SK-N-MC (cell line): ENCODE data around the gene PEAK1.

Source experiments
- DNase-seq: peaks from one replicate; pipeline ENCODE4 v3.0.0-alpha.2; 2011; ENCODE audit warnings: low read depth, low spot score
- H3K27ac ChIP-seq: fragments of 200-600 bp; sonication (generic); 2 replicates; pipeline ENCODE4 v1.5.1; 2016; ENCODE audit warnings: mixed run types
- H3K36me3 ChIP-seq: fragments of 200-600 bp; sonication (generic); 2 replicates; pipeline ENCODE4 v1.6.1; 2017; ENCODE audit warnings: antibody characterized with exemption, low read length, mixed read lengths; ENCODE audit not compliant: insufficient read depth
- H3K4me3 ChIP-seq: fragments of 200-600 bp; sonication (generic); 2 replicates; pipeline ENCODE4 v1.5.1; 2016
- H3K9ac ChIP-seq: fragments of 200-600 bp; sonication (generic); 2 replicates; pipeline ENCODE4 v1.8.0; 2017; ENCODE audit warnings: mixed run types, mixed read lengths; ENCODE audit not compliant: insufficient read length
- H3K9me3 ChIP-seq: fragments of 200-600 bp; sonication (generic); 2 replicates; pipeline ENCODE4 v1.6.1; 2017; ENCODE audit warnings: low read depth, mild to moderate bottlenecking, antibody characterized with exemption, low read length, moderate library complexity, mixed read lengths
- EZH2 ChIP-seq: fragments of 200-600 bp; sonication (generic); IDR thresholded peaks from one replicate; pipeline ENCODE4 v1.6.1; 2017; ENCODE audit warnings: antibody characterized with exemption
- FOXP2 ChIP-seq: optimal IDR thresholded peaks from 2 replicates; pipeline ENCODE3; 2011; ENCODE audit warnings: mild to moderate bottlenecking, moderate library complexity; ENCODE audit not compliant: insufficient read depth; ENCODE audit errors: extremely low read length, control extremely low read depth
- POLR2AphosphoS5 ChIP-seq: IDR thresholded peaks from 2 replicates; pipeline ENCODE4 v1.6.1; 2012; ENCODE audit warnings: mild to moderate bottlenecking, low read depth, low read length, borderline replicate concordance

PEAK1 gene

GRCh38 chr15:77059786-77060361 is 360.0 kb downstream of the PEAK1 start:
- Histone ChIP-seq H3K4me3 (peak overlapping the region; percentile 64), H3K36me3 (peaks cover 20% of the 10 kb centered on the region), H3K9ac (peak overlapping the region; percentile 57), H3K9me3 (no peaks in the 10 kb centered on the region), H3K27ac (peak overlapping the region; percentile 90)
- DNase-seq, result no peak
- TF ChIP-seq FOXP2 (no peak), EZH2 (no peak), POLR2AphosphoS5 (no peak)

DNA sequence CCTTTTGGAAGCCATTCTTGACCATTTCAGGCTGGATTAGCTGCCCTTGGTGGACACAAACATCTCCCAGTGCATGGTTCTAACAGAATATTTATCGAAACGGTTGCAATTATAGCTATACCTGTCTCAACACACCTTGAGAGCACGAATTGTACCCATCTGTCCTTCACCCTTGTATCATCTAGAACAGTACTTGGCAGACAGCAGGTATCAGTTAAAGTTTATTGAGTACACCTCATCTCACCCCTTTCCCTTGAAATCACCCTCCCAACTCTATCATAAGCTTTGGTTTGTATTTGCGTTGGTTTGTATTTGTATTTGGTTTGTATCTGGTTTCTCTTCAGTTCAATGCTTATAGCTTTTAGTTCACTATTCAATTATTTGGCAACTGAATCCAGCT is 361.4 kb downstream of the PEAK1 start:
- H3K27ac ChIP-seq, result no peak overlapping the region
- peaks cover 28% of the 10 kb centered on the region for H3K36me3 ChIP-seq
- no peak overlapping the region for H3K4me3 ChIP-seq
- TF ChIP-seq FOXP2, result no peak
- no peak for TF ChIP-seq EZH2
- TF ChIP-seq POLR2AphosphoS5, result no peak
- no peak overlapping the region for H3K9ac ChIP-seq
- DNase-seq, result no peak
- H3K9me3 ChIP-seq, result no peaks in the 10 kb centered on the region

DNA sequence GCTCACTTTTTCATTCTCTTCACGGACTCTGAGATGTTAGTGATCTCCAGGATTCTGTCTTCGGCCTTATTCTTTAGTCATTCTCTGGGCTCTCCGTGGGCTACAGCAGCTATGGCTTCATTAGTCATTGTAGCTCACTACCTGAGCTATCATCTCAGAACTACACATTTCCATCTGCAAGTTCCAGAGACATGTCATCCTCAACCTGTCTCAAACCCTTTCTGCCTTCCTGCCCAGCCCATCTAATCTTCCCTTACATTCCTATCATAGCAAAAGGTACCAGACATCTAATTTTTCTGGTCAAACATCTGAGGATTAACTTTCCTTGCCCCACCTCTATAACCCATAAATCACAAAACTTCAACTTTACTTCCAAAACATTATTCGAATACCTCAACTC is 362.2 kb downstream of the PEAK1 start:
- H3K27ac ChIP-seq, result peak overlapping the region; percentile 47; the same call in 1 of the 2 replicates
- TF ChIP-seq FOXP2, result no peak
- TF ChIP-seq POLR2AphosphoS5, result no peak
- no peak for TF ChIP-seq EZH2
- peak overlapping the region; percentile 26 for H3K9ac ChIP-seq
- no peaks in the 10 kb centered on the region for H3K9me3 ChIP-seq
- no peak overlapping the region for H3K4me3 ChIP-seq
- DNase-seq, result no peak
- peaks cover 33% of the 10 kb centered on the region for H3K36me3 ChIP-seq

DNA sequence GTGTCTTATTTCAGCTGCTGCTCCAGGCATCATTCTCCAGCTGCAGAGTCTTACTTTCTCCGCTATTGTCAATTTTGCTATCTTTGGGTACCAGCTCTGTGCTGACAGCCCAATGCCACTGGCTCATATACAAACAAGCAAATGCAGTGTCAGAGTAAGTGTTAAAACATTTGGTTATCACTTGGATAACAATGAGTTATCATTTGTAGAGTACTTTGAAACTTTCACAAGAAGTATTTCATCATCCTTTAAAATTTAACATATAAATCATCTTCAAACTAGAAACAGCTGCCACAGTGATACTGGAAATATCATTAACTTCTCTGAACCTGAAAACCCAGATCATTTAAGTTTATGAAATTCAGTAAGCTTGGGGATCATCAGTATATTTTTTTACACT is 362.8 kb downstream of the PEAK1 start:
- peak overlapping the region; percentile 26 for H3K9ac ChIP-seq
- no peak for DNase-seq
- H3K27ac ChIP-seq, result peak overlapping the region; percentile 47; the same call in 1 of the 2 replicates
- H3K4me3 ChIP-seq, result no peak overlapping the region
- H3K9me3 ChIP-seq, result no peaks in the 10 kb centered on the region
- TF ChIP-seq FOXP2, result no peak
- TF ChIP-seq EZH2, result no peak
- no peak for TF ChIP-seq POLR2AphosphoS5
- H3K36me3 ChIP-seq, result peaks cover 39% of the 10 kb centered on the region

GRCh38 chr15:77053709-77054108 is 366.2 kb downstream of the PEAK1 start:
- H3K9ac ChIP-seq, result no peak overlapping the region
- TF ChIP-seq EZH2 (no peak), POLR2AphosphoS5 (no peak)
- H3K36me3 ChIP-seq, result peaks cover 72% of the 10 kb centered on the region
- no peak overlapping the region for H3K4me3 ChIP-seq
- H3K27ac ChIP-seq, result no peak overlapping the region
- no peaks in the 10 kb centered on the region for H3K9me3 ChIP-seq
- DNase-seq, result no peak

DNA sequence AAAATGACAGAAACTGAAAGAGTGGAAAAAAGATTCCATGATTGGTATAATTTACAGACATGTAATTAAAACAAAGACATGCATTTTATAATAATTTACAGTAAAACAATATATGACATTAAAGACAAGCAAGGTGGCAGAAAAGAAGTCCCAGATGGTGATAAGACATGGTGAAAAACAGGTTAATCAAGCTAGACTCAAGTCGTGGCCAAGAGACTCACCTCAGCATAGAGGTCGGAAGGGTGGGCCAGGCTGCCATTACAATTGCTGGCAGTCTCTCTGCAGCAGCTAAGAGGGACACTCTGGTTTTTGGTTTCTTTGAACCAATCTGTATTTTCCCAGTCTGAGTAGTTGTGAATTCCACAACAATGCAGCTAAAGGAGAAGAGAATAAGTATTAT is 367.3 kb downstream of the PEAK1 start:
- Histone ChIP-seq H3K9me3 (no peaks in the 10 kb centered on the region), H3K4me3 (no peak overlapping the region), H3K36me3 (peaks cover 82% of the 10 kb centered on the region), H3K9ac (no peak overlapping the region), H3K27ac (no peak overlapping the region)
- no peak for DNase-seq
- TF ChIP-seq EZH2, result no peak
- no peak for TF ChIP-seq POLR2AphosphoS5
- TF ChIP-seq FOXP2, result no peak
